Measurements from ENCODE around the gene JAK1.

The JAK1 gene

DNA sequence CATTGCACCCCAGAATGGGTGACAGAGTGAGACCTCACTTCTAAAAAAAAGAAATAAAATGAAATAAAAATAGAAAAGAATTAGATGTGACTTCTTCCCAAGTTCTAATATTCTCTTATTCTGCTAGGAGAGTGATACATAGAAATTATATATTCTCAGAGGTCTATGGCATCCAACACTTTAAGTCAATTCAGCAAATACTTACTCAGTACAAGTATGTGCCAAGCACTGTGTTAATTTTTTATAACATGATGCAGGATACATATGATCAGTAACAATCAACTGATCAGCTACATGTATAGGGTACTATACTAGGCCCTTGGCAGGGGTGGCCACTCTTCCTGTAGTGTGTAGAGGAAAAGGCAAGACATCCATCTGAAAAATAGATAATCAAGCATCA lies 13.0 kb upstream of the JAK1 start:
- no peak for DNase-seq

DNA sequence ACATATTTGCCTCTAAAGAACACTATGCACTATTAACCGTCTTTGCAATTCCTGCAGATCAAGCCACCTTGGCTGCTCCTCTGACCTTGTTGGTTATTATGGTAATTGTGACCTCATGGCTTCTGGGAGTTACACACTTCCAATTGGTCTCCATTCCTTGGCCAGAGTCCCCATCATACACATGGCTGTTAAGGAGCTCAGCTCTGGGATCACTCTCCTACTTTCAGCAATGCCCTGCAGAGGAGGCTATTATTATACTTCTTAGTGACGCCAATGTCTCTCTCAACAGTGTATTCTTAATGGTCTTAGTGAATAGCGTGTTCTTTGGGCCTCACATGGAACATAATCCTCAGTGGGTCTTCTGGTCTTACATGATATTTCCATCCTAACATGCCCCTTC lies 10.0 kb upstream of the JAK1 start:
- no peak for DNase-seq

DNA sequence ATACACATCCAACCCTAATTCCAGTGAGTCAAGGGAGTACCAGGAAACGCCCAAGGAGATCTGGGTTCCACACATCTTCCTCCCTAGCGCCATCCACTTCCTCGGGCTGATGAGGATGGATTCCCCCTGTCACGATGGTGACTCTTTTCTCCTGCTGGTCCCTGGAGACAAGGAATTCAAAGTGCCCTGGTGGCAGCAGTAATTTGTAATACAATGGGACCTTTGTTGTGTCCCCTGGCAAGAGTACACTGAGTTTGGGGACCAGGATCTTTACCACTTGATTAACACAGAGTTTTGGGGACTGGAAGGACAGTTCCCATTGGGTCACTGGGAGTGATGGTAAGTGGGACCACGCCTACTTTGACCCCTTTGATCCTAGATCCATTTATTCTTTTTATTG lies 9.4 kb upstream of the JAK1 start:
- no peak for DNase-seq

- DNase-seq, result no peak
Measured at GRCh38 chr1:64975127-64975526, 8.8 kb upstream of the JAK1 start.

GRCh38 chr1:64974288-64974825 lies 8.0 kb upstream of the JAK1 start:
- DNase-seq, result no peak

GRCh38 chr1:64973061-64973647 lies 6.8 kb upstream of the JAK1 start:
- DNase-seq, result no peak

DNA sequence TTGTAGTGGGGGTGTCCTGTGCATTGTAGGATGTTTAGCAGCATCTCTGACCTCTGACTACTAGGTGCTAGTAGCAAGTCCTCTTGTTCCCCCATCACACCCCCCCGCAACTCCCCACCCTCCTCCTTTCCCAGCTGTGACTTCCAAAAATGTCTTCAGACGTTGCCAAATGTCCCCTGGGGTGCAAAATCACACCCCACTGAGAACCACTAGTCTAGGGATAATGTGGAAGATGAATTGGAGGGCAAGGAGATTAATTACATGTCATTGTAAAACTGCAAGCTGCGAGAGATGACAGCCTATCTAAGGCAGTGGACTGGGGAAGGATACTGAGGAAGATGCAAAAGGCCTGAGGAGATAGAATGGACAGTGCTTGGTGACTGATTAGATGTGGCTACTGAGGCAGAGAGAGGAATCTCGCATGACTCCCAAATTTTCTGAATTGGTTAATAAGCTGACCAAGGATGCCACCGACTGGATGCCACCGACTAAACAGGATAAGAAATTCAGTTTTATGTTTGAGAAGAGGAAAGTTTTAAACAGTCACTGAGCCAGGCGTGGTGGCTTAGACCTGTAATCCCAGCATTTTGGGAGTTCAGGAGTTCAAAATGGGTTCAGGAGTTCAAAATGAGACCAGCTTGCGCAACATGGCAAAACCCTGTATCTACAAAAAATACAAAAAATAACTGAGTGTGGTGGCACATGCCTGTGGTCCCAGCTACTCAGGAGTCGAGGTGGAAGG lies 3.1 kb upstream of the JAK1 start:
- no peak for DNase-seq

DNA sequence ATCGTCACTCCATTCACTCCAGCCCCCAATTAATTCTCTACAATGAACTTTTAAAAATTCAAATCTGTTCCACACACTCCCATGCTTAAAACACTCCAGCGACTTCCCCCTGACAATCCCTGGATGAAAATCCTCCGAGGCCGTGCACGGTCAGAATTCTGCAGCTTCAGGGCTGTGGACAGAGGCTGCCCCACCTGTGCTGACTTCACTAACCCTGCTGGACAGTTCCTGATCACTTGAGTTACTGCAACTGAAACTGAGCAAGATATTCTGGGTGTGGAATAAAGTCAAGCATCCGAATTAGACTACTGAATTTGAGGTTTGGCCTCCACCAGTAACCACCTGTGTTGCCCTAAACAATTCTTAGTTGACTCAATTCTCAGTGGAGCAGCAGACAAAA lies 1.0 kb upstream of the JAK1 start:
- DNase-seq, result no peak

GRCh38 chr1:64965366-64966157 lies 787 bp downstream of the JAK1 start:
- DNase-seq, result peak; percentile 28 to 34

- no peak for DNase-seq
Measured at GRCh38 chr1:64963466-64963865, 2.9 kb downstream of the JAK1 start.

GRCh38 chr1:64962441-64962840 lies 3.9 kb downstream of the JAK1 start:
- DNase-seq, result no peak

- DNase-seq, result no peak
Measured at GRCh38 chr1:64961923-64962322, 4.4 kb downstream of the JAK1 start.

DNA sequence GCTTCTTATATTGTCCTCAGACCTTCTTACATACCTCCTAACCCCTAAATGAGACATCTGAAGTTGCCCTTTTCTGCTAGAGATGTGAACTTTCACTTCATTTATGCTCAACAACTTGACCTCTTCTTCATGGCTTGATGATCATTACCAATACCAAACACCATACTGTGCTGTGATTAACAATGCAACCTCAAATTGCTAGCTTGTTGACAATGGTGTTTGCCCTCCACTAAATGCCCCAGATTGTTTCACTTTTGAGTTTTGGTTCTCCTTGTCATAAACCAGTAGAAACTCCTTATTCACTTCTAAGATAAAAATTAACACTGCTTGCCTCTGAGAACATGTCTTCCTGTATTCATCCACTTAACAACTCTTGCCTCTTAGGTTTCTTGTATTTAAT lies 5.6 kb downstream of the JAK1 start:
- DNase-seq, result no peak

DNA sequence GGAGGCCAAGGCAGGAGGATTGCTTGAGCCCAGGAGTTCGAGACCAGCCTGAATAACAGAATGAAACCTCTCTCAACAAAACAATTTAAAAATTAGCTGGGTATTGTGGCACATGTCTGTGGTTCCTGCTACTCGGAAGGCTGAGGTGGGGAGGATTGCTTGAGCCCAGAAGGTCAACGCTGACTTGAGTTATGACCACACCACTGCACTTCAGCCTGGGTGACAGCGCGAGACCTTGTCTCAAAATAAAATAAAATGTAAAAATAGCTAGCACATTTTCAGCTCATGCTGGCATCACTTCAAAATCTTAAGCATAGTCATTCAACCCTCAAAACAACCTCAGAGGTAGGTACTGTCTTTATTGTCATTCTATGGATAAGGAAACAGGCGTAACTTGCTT lies 6.4 kb downstream of the JAK1 start:
- DNase-seq, result no peak

- no peak for DNase-seq
Measured at GRCh38 chr1:64956733-64957441, 9.5 kb downstream of the JAK1 start.

GRCh38 chr1:64956010-64956640 lies 10.2 kb downstream of the JAK1 start:
- no peak for DNase-seq

DNA sequence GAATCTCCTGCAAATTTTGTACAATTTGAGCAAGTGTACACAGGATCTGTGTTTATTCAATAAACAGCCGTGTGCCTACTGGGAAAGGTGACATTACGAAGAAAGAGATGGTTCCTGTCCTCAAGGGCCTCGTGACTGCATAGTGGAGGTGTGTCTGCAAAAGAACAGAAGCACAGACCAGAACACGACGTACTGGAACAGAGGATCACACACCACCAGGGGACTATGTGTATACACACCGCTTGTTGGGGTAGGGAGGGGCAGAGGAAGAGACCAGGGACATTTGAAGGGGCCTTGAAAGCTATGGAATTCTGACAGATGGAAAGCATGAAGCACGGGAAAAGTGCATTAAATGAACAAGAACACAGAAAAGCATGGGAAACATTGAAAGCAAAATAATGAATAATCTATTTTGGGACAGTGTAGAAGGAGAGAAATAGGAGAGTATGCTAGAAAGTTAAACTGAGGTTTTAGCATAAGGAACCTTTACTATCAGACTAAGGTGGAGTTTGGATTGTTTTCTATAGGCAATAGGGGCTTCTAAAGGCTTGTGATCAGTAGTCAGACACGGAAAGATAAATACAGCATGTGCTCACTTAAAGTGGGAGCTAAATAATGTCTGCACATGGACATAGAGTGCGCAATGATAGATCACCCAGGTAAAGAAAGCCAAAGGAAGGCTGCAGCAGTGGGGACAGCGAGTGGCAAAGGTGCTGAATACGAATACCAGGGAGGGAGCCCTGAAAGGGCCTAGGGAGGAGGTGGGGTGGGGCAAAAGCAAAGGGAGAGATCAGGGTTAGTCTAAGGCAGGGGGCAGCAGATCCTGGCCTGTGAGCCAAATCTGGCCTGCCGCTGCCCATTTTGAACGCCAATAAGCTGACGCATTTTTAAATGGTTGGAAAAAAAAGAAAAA lies 11.0 kb downstream of the JAK1 start:
- DNase-seq, result no peak

GRCh38 chr1:64953241-64953640 lies 13.1 kb downstream of the JAK1 start:
- DNase-seq, result no peak

DNA sequence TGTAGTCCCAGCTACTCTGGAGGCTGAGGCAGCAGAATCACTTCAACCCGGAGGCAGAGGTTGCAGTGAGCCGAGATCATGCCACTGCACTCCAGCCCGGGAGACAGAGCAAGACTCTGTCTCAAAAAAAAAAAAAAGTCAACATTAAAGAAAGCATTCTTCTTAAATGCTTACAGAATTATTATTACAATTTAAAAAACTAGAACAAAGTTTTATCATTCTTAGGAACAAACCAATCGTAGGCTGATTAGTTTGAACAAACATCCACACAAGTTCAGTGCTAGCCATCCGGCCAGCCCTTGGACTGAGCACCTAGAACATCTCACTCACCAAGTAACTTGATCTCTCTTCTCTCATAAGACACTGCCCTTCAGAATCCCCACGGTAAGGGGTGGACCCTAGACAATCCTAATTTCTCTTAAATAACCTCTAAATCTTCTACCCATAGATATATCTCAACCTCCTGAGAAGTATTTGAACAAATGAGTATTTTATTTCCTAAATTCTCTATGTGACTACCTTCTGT lies 16.0 kb downstream of the JAK1 start:
- DNase-seq, result no peak

- DNase-seq, result no peak
Measured at GRCh38 chr1:64948905-64949833, 17.2 kb downstream of the JAK1 start.
